Measurements from ENCODE around the gene ART1. TPM values are rescaled to one million over a fixed set of nuclear protein-coding genes. Genes with fewer than 3 reads are reported as not detected.

Gene ART1
- total and polyA plus RNA-seq, 4 experiments from 2014 or later: not detected

DNA sequence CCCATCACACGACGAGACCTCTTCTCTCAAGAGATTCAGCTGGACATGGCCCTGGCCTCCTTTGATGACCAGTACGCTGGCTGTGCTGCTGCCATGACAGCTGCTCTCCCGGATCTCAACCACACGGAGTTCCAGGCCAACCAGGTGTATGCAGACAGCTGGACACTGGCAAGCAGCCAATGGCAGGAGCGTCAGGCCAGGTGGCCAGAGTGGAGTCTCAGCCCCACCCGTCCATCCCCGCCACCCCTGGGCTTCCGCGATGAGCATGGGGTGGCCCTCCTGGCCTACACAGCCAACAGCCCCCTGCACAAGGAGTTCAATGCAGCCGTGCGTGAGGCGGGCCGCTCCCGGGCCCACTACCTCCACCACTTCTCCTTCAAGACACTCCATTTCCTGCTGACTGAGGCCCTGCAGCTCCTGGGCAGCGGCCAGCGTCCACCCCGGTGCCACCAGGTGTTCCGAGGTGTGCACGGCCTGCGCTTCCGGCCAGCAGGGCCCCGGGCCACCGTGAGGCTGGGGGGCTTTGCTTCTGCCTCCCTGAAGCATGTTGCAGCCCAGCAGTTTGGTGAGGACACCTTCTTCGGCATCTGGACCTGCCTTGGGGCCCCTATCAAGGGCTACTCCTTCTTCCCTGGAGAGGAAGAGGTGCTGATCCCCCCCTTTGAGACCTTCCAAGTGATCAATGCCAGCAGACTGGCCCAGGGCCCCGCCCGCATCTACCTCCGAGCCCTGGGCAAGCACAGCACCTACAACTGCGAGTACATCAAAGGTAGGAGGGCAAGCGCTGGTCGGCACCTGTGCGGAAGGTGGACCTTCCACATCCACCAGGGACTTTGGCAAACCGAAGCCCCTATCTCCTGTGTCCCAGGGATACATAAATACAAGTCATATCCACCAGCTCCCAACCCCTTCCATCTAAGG is 14.9 kb downstream of the ART1 start:
- no peak overlapping the region for H3K4me3 Mint-ChIP-seq
- H3K9me3 Mint-ChIP-seq: no peaks in the 10 kb centered on the region
- Histone ChIP-seq H3K27me3 (ENCODE audit: insufficient read depth, low read length) (no peaks in the 10 kb centered on the region), H3K4me1 (ENCODE audit: insufficient read depth, low read length) (no peaks in the 10 kb centered on the region), H3K9me3 (ENCODE audit: control insufficient read depth in 1 of 2, low read length in 2 of 2) (no peaks in the 10 kb centered on the region), H3K27ac (ENCODE audit: low read depth, low read length) (no peak overlapping the region), H3K36me3 (ENCODE audit: insufficient read depth, low read length) (no peaks in the 10 kb centered on the region), H3K4me3 (ENCODE audit: low read length in 2 of 2) (no peak overlapping the region)
- peaks cover 3 to 8% of the 10 kb centered on the region in 2 donors for H3K36me3 Mint-ChIP-seq
- CTCF ChIA-PET (ENCODE audit: partially characterized antibody): no interaction called here
- intact Hi-C loops (cut with micrococcal nuclease): no loop called here
- DNase-seq: no peak
- POLR2A ChIA-PET (ENCODE audit: partially characterized antibody): no interaction called here
- H3K27ac Mint-ChIP-seq: no peak overlapping the region
- H3K27me3 Mint-ChIP-seq: peaks cover 7% of the 10 kb centered on the region in 2 donors
- H3K4me1 Mint-ChIP-seq: peaks cover 0 to 4% (median 0%) of the 10 kb centered on the region in 4 donors

DNA sequence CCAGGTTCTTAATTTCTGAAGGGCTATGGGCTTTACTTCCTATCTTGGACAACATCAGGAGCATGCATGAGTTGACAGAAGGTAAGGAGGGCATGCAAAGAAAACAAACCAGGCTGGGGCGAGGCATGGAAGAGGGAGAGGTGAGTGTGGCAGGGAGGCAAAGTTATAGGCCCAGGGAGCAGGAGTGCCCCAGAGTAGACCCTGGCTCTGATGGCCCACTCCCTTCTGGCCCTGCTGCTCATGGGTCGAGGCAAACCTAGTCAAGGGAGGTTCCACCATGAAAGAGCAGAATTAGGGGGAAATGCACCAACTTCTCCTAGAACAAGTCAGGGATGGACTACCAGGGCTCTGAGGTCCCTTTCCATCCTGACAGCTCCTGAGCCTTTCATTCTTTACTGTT is 16.0 kb downstream of the ART1 start:
- Mint-ChIP-seq H3K27me3 (peaks cover 5 to 6% of the 10 kb centered on the region in 2 donors), H3K4me3 (no peak overlapping the region), H3K9me3 (no peaks in the 10 kb centered on the region), H3K36me3 (peaks cover 14 to 19% of the 10 kb centered on the region in 2 donors), H3K4me1 (peaks cover 0 to 4% (median 0%) of the 10 kb centered on the region in 4 donors), H3K27ac (peak overlapping the region in 1 of 7 donors; percentile 57)
- Histone ChIP-seq H3K9me3 (ENCODE audit: control insufficient read depth in 1 of 2, low read length in 2 of 2) (no peaks in the 10 kb centered on the region), H3K36me3 (ENCODE audit: insufficient read depth, low read length) (peaks cover 4% of the 10 kb centered on the region), H3K4me1 (ENCODE audit: insufficient read depth, low read length) (no peaks in the 10 kb centered on the region), H3K27me3 (ENCODE audit: insufficient read depth, low read length) (no peaks in the 10 kb centered on the region), H3K27ac (ENCODE audit: low read depth, low read length) (no peak overlapping the region), H3K4me3 (ENCODE audit: low read length in 2 of 2) (no peak overlapping the region)
- POLR2A ChIA-PET (ENCODE audit: partially characterized antibody): no interaction called here
- intact Hi-C loops (cut with micrococcal nuclease): no loop called here
- CTCF ChIA-PET (ENCODE audit: partially characterized antibody): no interaction called here
- no peak for DNase-seq

DNA sequence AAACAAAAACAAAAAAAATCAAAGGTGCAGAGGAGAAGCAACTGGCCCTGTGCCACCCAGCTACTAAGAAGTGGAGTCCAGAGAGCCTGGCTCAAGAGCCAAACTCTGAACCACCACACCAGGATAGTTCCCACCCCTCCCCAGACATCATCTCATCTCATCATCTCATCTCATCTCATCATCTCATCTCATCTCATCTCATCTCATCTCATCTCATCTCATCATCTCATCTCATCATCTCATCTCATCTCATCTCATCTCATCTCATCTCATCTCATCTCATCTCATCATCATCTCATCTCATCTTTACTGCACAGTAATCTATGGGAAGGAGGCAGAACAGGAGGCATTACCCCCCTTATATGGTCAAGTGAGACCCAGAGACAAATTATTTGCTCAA is 17.9 kb downstream of the ART1 start:
- Mint-ChIP-seq H3K4me3 (no peak overlapping the region), H3K27ac (no peak overlapping the region), H3K4me1 (peaks cover 0 to 4% (median 0%) of the 10 kb centered on the region in 4 donors), H3K36me3 (peaks cover 20 to 32% of the 10 kb centered on the region in 2 donors), H3K27me3 (peaks cover 5 to 6% of the 10 kb centered on the region in 2 donors), H3K9me3 (no peaks in the 10 kb centered on the region)
- Histone ChIP-seq H3K9me3 (ENCODE audit: control insufficient read depth in 1 of 2, low read length in 2 of 2) (no peaks in the 10 kb centered on the region), H3K27ac (ENCODE audit: low read depth, low read length) (no peak overlapping the region), H3K4me1 (ENCODE audit: insufficient read depth, low read length) (no peaks in the 10 kb centered on the region), H3K4me3 (ENCODE audit: low read length in 2 of 2) (no peak overlapping the region), H3K36me3 (ENCODE audit: insufficient read depth, low read length) (peaks cover 8% of the 10 kb centered on the region), H3K27me3 (ENCODE audit: insufficient read depth, low read length) (no peaks in the 10 kb centered on the region)
- DNase-seq: no peak
- POLR2A ChIA-PET (ENCODE audit: partially characterized antibody): no interaction called here
- intact Hi-C loops (cut with micrococcal nuclease): no loop called here
- CTCF ChIA-PET (ENCODE audit: partially characterized antibody): no interaction called here

DNA sequence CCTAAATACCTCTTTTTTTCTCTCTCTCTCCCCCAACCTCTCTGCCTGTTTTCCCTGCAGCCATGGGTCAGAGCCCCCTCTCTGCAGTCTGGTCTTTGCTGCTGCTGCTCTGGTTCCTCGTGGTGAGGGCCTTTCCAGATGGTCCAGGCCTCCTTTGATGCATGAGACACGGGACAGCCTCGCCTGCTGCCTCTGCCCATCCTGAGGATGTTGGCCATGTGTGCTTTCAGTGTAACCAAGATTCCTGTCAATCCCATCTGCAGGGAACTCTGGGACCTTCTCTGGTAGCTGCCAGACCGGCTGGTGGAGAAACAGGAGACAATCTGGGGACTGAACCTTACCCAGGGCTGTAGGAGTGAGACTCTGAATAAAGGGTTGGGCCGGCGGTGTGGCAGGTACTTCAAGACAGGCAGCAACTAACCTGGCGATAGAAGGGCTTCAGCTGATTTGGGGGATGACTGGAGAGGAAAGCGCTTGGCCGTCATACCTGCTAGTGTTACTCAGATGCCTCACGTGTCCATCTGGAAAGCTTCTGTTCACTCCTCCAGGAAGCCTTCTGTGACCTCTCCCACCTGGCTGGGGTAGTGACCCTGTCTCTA is 19.2 kb downstream of the ART1 start:
- no peak overlapping the region for H3K4me3 ChIP-seq (ENCODE audit: low read length in 2 of 2)
- no peaks in the 10 kb centered on the region for H3K27me3 Mint-ChIP-seq
- H3K4me3 Mint-ChIP-seq: no peak overlapping the region
- H3K4me1 Mint-ChIP-seq: peaks cover 0 to 3% (median 0%) of the 10 kb centered on the region in 4 donors
- H3K36me3 ChIP-seq (ENCODE audit: insufficient read depth, low read length): peaks cover 8% of the 10 kb centered on the region
- H3K27me3 ChIP-seq (ENCODE audit: insufficient read depth, low read length): no peaks in the 10 kb centered on the region
- H3K9me3 ChIP-seq (ENCODE audit: control insufficient read depth in 1 of 2, low read length in 2 of 2): no peaks in the 10 kb centered on the region
- ChIA-PET CTCF (ENCODE audit: partially characterized antibody) (no interaction called here), POLR2A (ENCODE audit: partially characterized antibody) (no interaction called here)
- intact Hi-C loops (cut with micrococcal nuclease): no loop called here
- peak overlapping the region in 2 of 7 donors; percentile 82 to 85 for H3K27ac Mint-ChIP-seq
- H3K4me1 ChIP-seq (ENCODE audit: insufficient read depth, low read length): no peaks in the 10 kb centered on the region
- DNase-seq: no peak
- no peak overlapping the region for H3K27ac ChIP-seq (ENCODE audit: low read depth, low read length)
- no peaks in the 10 kb centered on the region for H3K9me3 Mint-ChIP-seq
- H3K36me3 Mint-ChIP-seq: peaks cover 32 to 44% of the 10 kb centered on the region in 2 donors

DNA sequence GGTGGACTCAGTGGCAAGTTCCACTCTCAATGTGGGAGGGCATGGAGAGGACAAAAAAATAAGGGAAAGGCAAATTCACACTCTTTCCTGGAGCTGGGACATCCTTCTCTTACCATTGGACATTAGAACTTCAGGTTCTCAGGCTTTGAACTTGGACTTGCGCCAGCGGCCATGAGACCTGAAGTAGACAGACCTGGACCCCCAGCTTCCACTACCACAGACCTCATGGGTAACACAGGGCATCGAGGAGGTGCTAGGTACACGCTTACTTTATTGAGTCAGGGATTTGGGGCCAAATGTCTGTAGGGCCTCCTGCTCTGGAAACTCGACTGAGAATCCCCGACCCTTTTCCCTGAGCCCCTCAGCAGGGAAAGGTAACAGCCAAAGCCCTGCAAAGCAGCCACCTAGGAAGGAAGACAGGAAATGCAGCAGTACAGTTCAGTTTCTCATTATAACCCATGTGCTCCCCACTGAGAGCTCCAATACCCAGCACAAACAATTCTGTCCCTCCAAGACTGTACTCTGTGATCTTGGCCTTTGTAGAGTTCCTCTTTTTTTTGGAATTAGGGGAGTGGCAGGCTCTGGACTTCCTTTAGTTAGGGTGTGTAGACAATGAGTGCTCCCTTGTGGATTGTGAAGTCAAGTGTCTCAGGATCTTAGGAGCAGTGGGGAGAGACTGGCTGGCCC is 20.6 kb downstream of the ART1 start:
- Mint-ChIP-seq H3K4me1 (peaks cover 0 to 3% (median 0%) of the 10 kb centered on the region in 4 donors), H3K27ac (peak overlapping the region in 2 of 7 donors; percentile 14 to 61), H3K9me3 (no peaks in the 10 kb centered on the region), H3K27me3 (no peaks in the 10 kb centered on the region), H3K36me3 (peaks cover 46 to 56% of the 10 kb centered on the region in 2 donors), H3K4me3 (no peak overlapping the region)
- no peaks in the 10 kb centered on the region for H3K9me3 ChIP-seq (ENCODE audit: control insufficient read depth in 1 of 2, low read length in 2 of 2)
- no peak overlapping the region for H3K4me3 ChIP-seq (ENCODE audit: low read length in 2 of 2)
- intact Hi-C loops (cut with micrococcal nuclease): no loop called here
- H3K27me3 ChIP-seq (ENCODE audit: insufficient read depth, low read length): no peaks in the 10 kb centered on the region
- no peak for DNase-seq
- H3K4me1 ChIP-seq (ENCODE audit: insufficient read depth, low read length): no peaks in the 10 kb centered on the region
- POLR2A ChIA-PET (ENCODE audit: partially characterized antibody): no interaction called here
- CTCF ChIA-PET (ENCODE audit: partially characterized antibody): no interaction called here
- peaks cover 18% of the 10 kb centered on the region for H3K36me3 ChIP-seq (ENCODE audit: insufficient read depth, low read length)
- H3K27ac ChIP-seq (ENCODE audit: low read depth, low read length): no peak overlapping the region

DNA sequence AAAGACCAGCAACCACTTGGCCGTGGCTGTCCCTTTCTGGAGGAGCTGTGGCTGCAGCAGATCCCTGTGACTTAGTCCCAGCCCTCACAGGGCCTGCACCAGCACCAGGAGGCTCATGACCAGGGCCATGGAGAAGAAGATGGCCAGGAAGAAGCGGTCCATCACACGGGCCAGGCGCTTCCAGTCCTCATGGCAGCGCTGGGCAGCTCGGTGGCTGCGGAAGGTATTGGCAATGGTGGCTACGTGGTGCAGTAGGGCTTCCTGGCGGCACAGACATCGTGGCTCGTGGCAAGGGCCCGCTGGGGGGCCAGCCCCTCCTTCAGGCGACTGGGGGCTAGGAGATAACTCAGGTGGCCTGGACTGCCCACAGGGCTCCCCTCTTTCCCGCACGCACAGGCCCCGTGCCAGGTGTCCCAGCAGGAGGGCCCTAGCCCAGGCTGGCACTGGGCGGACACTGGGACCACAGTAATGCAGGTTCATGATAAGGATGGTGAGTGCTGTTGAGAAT is 21.1 kb downstream of the ART1 start:
- no peaks in the 10 kb centered on the region for H3K9me3 ChIP-seq (ENCODE audit: control insufficient read depth in 1 of 2, low read length in 2 of 2)
- no peaks in the 10 kb centered on the region for H3K27me3 ChIP-seq (ENCODE audit: insufficient read depth, low read length)
- H3K36me3 Mint-ChIP-seq: peaks cover 51 to 62% of the 10 kb centered on the region in 2 donors

More for the DNA sequence above, 21.1 kb downstream of the ART1 start:
- ChIA-PET POLR2A (ENCODE audit: partially characterized antibody) (no interaction called here), CTCF (ENCODE audit: partially characterized antibody) (no interaction called here)
- Histone ChIP-seq H3K27ac (ENCODE audit: low read depth, low read length) (no peak overlapping the region), H3K36me3 (ENCODE audit: insufficient read depth, low read length) (peaks cover 18% of the 10 kb centered on the region), H3K4me1 (ENCODE audit: insufficient read depth, low read length) (no peaks in the 10 kb centered on the region), H3K4me3 (ENCODE audit: low read length in 2 of 2) (no peak overlapping the region)
- Mint-ChIP-seq H3K4me1 (peaks cover 0 to 3% (median 0%) of the 10 kb centered on the region in 4 donors), H3K27me3 (no peaks in the 10 kb centered on the region), H3K27ac (no peak overlapping the region), H3K4me3 (no peak overlapping the region), H3K9me3 (peaks cover 0 to 1% (median 0%) of the 10 kb centered on the region in 8 donors)
- DNase-seq: no peak
- intact Hi-C loops (cut with micrococcal nuclease): no loop called here
